Cardiac fibroblast (primary cell): ENCODE results near the gene TTLL5.

ENCODE experiments used
- DNase-seq, 2 donors: peaks; one replicate each; pipeline versions ENCODE4 v3.0.0 to v3.0.0-alpha.2; 2010; ENCODE audit warnings: low read depth in 2 of 2
- H3K4me3 ChIP-seq, 2 donors: replicated peaks in 1 of 2; 1 replicate in 1 of 2; 2 replicates in 1 of 2; pipeline ENCODE4 v1.5.1; 2011; ENCODE audit warnings: low read depth in 2 of 2, low read length in 2 of 2, mild to moderate bottlenecking in 2 of 2, moderate library complexity in 1 of 2
- TF ChIP-seq, protein P1 (sequence below): IDR thresholded peaks from one replicate; pipeline ENCODE4 v1.5.1; 2011; ENCODE audit warnings: low read depth, mild to moderate bottlenecking, low read length, inconsistent platforms

Gene TTLL5

DNA sequence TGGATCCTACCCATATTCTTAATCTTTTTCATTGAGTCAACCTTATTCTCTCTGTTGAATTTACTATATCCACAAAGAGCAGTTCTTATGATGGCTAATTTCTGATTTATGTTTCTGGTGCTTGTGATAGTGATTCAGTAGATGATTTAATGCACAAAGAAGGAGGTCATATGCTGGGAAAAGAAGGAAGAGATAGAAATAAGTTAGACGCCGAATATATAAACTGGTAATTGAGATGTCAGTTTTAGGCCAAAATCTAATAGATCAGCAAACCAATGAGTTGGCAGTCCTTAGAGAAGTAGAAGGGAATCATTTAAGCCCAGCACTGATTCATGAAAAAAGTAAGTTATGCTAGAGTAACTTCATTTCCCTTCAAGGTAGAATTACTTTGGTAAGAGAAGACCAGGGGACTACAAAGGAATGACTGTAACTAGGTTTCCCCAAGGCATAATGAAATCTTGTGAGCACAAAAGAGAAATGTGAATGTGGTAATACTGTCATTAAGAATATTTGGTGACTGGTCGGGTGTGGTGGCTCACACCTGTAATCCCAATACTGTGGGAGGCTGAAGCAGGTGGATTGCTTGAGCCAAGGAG lies 188.4 kb downstream of the TTLL5 start:
- no peak for DNase-seq
- H3K4me3 ChIP-seq: no peak overlapping the region
- TF ChIP-seq, protein P1, sequence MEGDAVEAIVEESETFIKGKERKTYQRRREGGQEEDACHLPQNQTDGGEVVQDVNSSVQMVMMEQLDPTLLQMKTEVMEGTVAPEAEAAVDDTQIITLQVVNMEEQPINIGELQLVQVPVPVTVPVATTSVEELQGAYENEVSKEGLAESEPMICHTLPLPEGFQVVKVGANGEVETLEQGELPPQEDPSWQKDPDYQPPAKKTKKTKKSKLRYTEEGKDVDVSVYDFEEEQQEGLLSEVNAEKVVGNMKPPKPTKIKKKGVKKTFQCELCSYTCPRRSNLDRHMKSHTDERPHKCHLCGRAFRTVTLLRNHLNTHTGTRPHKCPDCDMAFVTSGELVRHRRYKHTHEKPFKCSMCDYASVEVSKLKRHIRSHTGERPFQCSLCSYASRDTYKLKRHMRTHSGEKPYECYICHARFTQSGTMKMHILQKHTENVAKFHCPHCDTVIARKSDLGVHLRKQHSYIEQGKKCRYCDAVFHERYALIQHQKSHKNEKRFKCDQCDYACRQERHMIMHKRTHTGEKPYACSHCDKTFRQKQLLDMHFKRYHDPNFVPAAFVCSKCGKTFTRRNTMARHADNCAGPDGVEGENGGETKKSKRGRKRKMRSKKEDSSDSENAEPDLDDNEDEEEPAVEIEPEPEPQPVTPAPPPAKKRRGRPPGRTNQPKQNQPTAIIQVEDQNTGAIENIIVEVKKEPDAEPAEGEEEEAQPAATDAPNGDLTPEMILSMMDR: no peak

DNA sequence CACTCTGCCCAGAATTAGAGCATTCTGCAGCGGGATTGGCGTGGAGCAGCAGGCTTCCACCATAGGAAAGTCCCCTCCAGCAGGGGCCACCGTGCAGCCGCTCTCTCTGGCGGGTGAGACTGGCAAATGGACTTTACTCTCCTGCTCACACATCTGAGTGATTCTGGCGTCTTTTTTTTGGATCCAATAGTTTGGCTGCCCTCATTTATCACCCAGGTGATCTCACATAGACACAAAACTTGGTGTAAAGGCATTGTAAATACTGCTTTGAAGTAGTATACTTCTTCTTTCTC lies 190.5 kb downstream of the TTLL5 start:
- no peak for DNase-seq
- TF ChIP-seq, protein P1: no peak
- H3K4me3 ChIP-seq: no peak overlapping the region

DNA sequence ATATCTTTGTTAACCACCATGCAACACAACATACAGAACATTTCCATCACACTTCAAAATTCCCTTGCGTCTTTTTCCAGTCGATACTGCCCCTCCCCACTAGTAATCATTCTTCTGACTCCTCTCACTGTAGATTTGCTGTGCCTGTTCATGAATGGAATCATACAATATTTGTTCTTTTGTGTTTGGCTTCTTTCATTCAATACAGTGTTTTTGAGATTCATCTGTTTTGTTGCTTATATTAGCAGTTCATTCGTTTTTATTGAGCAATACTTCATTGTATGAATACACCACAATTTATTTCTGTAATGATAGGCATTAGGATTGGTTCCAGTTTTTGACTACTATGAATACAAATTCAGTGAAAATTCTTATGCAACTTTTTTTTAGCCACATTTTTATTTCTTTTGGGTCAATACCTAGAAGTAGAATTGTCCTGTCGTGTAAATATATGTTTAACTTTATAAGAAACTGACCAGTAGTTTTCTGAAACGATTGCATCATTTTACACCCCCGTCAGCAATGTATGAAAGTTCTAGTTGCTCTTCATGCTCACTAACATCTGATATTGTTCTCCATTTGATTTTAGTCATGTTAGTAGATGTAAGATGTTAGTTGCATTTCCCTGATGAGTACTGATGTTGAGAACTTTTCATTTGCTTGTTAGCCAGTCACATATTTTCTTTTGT lies 193.2 kb downstream of the TTLL5 start:
- TF ChIP-seq, protein P1: no peak

DNA sequence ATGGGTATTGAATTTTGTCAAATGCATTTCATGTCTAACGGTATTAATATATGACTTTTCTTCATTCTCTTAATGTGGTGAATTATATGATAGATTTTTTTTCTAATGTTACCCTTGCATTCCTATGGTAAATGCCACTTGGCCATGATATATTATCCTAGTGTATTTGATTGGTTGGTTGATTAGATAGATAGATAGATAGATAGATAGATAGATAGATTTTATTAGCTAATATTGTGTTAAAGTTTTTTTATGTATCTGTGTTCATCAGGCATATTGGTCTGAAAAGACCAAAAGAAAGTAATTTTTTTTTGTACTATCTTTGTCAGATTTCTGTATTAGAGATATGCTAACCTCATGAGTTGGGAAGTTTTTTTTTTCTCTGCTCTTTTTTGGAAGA lies 196.2 kb downstream of the TTLL5 start:
- TF ChIP-seq, protein P1: no peak
- no peak overlapping the region for H3K4me3 ChIP-seq
- no peak for DNase-seq

More for the DNA sequence above, 193.2 kb downstream of the TTLL5 start:
- no peak for DNase-seq
- no peak overlapping the region for H3K4me3 ChIP-seq

DNA sequence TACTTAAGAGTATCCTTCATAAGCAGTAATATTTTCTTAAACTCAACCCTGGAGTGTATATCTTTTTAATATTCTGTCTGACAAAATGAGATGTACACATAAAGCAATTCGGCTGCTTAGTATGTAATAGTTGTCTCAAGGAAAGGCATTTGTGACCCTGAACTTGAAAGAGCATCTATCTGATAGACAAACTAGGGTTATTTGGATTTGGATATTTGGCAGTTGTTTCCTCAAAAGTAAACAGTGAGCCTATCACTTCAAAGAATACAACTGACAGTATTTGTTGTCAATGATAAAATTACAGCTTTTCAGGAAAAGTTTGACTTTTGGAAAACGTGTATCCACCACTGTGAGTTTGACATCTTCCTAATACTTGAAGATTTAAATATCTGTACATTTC lies 197.3 kb downstream of the TTLL5 start:
- TF ChIP-seq, protein P1: no peak
- DNase-seq: no peak

DNA sequence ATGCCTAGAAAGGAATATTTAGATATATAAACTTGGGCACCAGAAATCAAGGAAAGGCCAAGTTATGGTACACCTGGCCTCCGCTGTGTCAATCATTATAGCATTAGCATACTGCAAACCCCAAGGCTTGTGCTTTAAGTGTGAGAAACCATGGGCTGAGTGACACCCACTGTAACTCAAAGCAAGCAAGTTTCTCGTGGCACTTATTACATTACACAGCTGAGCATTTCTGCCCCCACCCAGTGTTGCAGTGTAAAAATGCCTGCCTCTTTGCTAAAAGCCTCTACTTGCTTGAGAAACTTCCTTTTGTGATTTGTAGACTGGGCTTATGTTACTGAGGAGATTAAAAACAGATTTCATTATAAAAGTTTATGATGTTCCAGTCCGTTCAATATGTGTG lies 198.7 kb downstream of the TTLL5 start:
- no peak for DNase-seq
- TF ChIP-seq, protein P1: no peak

More for the DNA sequence above, 197.3 kb downstream of the TTLL5 start:
- H3K4me3 ChIP-seq: no peak overlapping the region

More for the DNA sequence above, 198.7 kb downstream of the TTLL5 start:
- H3K4me3 ChIP-seq: no peak overlapping the region
